Fibroblast of villous mesenchyme (primary cell): Measurements from ENCODE around the gene SPINK13. TPM values are rescaled to one million over a fixed set of nuclear protein-coding genes. Genes with fewer than 3 reads are reported as not detected.

Experiments used
- DNase-seq: peaks from one replicate; pipeline ENCODE4 v3.0.0-alpha.2; 2010; ENCODE audit warnings: low read depth
- H3K4me3 ChIP-seq: 2 replicates; pipeline ENCODE4 v1.5.1; 2011; ENCODE audit warnings: low read depth, mild to moderate bottlenecking, low read length
- small RNA-seq: library from RNA; depleted of rRNA; stranded (forward); fragments of <200 nt; gene quantifications from one replicate; pipeline ENCODE3, GENCODE V24; 2012
- total RNA-seq: library from RNA; depleted of rRNA; stranded (reverse); fragments of >200 nt; gene quantifications from 2 replicates; pipeline ENCODE4 v1.2.3, GENCODE V29; 2012
- TF ChIP-seq, protein P1 (sequence below): IDR thresholded peaks from 2 replicates; pipeline ENCODE4 v1.5.1; 2012; ENCODE audit warnings: low read depth, mild to moderate bottlenecking, low read length; ENCODE audit not compliant: insufficient read depth

SPINK13 gene
- total RNA-seq, 1 donor: not detected

DNA sequence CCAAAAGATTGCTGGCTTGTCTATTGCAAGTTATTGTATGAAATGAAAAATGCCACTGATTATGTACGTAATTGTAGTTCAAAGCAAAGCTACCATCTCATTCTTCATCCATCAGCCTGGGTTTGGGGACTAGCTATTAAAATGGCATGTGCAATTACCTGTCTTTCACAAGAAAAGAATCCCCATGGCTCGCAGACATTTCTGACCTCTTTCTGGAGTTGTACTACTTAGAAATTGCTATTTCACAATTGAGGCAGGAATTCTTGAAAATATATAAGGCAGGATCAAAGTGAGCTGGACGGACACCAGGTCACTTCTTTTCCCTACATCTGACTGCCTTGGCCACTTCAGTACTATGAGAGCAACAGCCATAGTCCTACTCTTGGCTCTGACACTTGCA, 66.7 kb downstream of the SPINK13 start, which contains the start of gene SPINK9:
Gene SPINK9, plus strand, starts transcription at position 301 of the 400 bp plus-strand sequence. Its CDS starts 55 bp downstream, at position 356.
- DNase-seq: no peak
- TF ChIP-seq, protein P1, sequence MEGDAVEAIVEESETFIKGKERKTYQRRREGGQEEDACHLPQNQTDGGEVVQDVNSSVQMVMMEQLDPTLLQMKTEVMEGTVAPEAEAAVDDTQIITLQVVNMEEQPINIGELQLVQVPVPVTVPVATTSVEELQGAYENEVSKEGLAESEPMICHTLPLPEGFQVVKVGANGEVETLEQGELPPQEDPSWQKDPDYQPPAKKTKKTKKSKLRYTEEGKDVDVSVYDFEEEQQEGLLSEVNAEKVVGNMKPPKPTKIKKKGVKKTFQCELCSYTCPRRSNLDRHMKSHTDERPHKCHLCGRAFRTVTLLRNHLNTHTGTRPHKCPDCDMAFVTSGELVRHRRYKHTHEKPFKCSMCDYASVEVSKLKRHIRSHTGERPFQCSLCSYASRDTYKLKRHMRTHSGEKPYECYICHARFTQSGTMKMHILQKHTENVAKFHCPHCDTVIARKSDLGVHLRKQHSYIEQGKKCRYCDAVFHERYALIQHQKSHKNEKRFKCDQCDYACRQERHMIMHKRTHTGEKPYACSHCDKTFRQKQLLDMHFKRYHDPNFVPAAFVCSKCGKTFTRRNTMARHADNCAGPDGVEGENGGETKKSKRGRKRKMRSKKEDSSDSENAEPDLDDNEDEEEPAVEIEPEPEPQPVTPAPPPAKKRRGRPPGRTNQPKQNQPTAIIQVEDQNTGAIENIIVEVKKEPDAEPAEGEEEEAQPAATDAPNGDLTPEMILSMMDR: no peak
- H3K4me3 ChIP-seq: no peak within 1 kb of the TSS

Small RNA genes within 50 kb of the gene (small RNA-seq; reads per million reads assigned to genes)
- not detected for gene HMGN1P16

Other genes with a start within 250 kb of the SPINK13 start
- gene SPINK5, start 204.8 kb upstream of the SPINK13 start, total RNA-seq: under 0.01 TPM in 1 of 2 replicates, not detected in the other
- not detected in 2 replicates for gene SPINK14, start 100.2 kb upstream of the SPINK13 start, total RNA-seq
- gene SPINK6, start 65.8 kb upstream of the SPINK13 start, total RNA-seq: not detected in 2 replicates
- gene MARCOL, start 30.3 kb upstream of the SPINK13 start, total RNA-seq: not detected in 2 replicates
- not detected in 2 replicates for gene SPINK7, start 43.6 kb downstream of the SPINK13 start, total RNA-seq
- gene SPINK9, start 66.8 kb downstream of the SPINK13 start, total RNA-seq: not detected in 2 replicates
- 74.7 and 99.5 TPM in 2 replicates for gene FBXO38, start 115.2 kb downstream of the SPINK13 start, total RNA-seq